Liver (tissue), 3 donors: Measurements from ENCODE around the gene USP33.

Experiments
- EGR1 ChIP-seq, 2 donors: IDR thresholded peaks; 2 replicates each; pipeline ENCODE4 v1.6.1; 2016 to 2018; ENCODE audit warnings: antibody characterized with exemption in 2 of 2, low read depth in 2 of 2
- FOXA1 ChIP-seq: IDR thresholded peaks from 2 replicates; pipeline ENCODE4 v1.6.1; 2016; ENCODE audit warnings: antibody characterized with exemption
- NR2F2 ChIP-seq: IDR thresholded peaks from 2 replicates; pipeline ENCODE4 v1.6.1; 2016; ENCODE audit warnings: antibody characterized with exemption
- RXRA ChIP-seq, 2 donors: IDR thresholded peaks; 2 replicates each; pipeline ENCODE4 v1.6.1; 2017 to 2018; ENCODE audit warnings: antibody characterized with exemption in 2 of 2, mild to moderate bottlenecking in 1 of 2
- TF ChIP-seq, protein P1 (sequence below): fragments of 150-350 bp; IDR thresholded peaks from 2 replicates; pipeline ENCODE4 v1.5.1; 2017; ENCODE audit warnings: improper control_type of control experiment, low read depth, low read length; ENCODE audit not compliant: missing input control
- TF ChIP-seq, protein P2 (sequence below): IDR thresholded peaks from 2 replicates; pipeline ENCODE4 v1.6.1; 2016; ENCODE audit warnings: antibody characterized with exemption
- TF ChIP-seq, protein P3 (sequence below): IDR thresholded peaks from 2 replicates; pipeline ENCODE4 v1.6.1; 2016; ENCODE audit warnings: antibody characterized with exemption
- donor health status: healthy.
- donor health status: healthy.

GRCh38 chr1:77678660-77679610 is 80.7 kb downstream of the USP33 start:
- TF ChIP-seq FOXA1, result no peak
- no peak for TF ChIP-seq RXRA (IDR thresholded peaks at IDR 0.05)
- TF ChIP-seq, protein P1, sequence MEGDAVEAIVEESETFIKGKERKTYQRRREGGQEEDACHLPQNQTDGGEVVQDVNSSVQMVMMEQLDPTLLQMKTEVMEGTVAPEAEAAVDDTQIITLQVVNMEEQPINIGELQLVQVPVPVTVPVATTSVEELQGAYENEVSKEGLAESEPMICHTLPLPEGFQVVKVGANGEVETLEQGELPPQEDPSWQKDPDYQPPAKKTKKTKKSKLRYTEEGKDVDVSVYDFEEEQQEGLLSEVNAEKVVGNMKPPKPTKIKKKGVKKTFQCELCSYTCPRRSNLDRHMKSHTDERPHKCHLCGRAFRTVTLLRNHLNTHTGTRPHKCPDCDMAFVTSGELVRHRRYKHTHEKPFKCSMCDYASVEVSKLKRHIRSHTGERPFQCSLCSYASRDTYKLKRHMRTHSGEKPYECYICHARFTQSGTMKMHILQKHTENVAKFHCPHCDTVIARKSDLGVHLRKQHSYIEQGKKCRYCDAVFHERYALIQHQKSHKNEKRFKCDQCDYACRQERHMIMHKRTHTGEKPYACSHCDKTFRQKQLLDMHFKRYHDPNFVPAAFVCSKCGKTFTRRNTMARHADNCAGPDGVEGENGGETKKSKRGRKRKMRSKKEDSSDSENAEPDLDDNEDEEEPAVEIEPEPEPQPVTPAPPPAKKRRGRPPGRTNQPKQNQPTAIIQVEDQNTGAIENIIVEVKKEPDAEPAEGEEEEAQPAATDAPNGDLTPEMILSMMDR, result no peak
- no peak for TF ChIP-seq EGR1 (IDR thresholded peaks at IDR 0.05; ENCODE audit: low read depth in 2 of 2)
- TF ChIP-seq NR2F2, result peak; percentile 15
- TF ChIP-seq, protein P2, sequence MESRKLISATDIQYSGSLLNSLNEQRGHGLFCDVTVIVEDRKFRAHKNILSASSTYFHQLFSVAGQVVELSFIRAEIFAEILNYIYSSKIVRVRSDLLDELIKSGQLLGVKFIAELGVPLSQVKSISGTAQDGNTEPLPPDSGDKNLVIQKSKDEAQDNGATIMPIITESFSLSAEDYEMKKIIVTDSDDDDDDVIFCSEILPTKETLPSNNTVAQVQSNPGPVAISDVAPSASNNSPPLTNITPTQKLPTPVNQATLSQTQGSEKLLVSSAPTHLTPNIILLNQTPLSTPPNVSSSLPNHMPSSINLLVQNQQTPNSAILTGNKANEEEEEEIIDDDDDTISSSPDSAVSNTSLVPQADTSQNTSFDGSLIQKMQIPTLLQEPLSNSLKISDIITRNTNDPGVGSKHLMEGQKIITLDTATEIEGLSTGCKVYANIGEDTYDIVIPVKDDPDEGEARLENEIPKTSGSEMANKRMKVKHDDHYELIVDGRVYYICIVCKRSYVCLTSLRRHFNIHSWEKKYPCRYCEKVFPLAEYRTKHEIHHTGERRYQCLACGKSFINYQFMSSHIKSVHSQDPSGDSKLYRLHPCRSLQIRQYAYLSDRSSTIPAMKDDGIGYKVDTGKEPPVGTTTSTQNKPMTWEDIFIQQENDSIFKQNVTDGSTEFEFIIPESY, result peak; percentile 60
- TF ChIP-seq, protein P3, sequence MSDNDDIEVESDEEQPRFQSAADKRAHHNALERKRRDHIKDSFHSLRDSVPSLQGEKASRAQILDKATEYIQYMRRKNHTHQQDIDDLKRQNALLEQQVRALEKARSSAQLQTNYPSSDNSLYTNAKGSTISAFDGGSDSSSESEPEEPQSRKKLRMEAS, result no peak
